ENCODE measurements around the gene WDR91.
"Not testable (repeated sequence)": the region's sequence is repeated elsewhere in the genome, so short reads cannot be mapped to it uniquely, and the experiment has no call there.

The WDR91 gene

DNA sequence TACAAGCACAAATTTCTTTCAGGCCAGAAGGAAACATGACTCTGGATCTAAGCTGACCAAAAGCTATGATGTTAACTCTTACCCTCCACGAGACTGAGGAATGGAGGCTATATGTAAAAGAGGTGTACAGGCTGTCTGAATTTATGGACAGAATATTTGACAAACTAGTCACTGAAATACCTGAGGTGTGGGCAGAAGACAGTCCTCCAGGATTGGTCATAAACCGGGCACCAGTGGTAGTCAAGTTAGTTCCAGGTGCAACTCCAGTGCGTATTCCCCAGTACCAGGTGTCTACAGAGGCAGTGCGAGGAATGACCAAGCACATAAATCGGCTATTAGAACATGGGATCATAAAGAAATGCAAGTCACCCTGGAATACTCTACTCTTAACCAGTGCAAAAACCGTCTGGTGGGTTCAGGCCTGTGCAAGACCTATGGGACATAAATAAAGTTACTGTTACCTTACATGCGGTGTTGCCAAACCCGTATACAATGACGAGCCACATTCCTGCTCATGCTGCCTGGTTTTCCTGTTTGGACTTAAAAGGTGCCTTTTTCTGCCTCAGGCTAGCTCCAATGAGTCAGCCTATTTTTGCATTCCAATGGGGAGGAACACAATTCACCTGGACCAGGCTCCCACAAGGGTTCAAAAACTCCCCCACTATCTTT is 34.2 kb downstream of the WDR91 start:
- no peak overlapping the region for H3K4me3 ChIP-seq (ENCODE audit: control insufficient read depth, low read depth, low read length)
- TF ChIP-seq, protein P1, sequence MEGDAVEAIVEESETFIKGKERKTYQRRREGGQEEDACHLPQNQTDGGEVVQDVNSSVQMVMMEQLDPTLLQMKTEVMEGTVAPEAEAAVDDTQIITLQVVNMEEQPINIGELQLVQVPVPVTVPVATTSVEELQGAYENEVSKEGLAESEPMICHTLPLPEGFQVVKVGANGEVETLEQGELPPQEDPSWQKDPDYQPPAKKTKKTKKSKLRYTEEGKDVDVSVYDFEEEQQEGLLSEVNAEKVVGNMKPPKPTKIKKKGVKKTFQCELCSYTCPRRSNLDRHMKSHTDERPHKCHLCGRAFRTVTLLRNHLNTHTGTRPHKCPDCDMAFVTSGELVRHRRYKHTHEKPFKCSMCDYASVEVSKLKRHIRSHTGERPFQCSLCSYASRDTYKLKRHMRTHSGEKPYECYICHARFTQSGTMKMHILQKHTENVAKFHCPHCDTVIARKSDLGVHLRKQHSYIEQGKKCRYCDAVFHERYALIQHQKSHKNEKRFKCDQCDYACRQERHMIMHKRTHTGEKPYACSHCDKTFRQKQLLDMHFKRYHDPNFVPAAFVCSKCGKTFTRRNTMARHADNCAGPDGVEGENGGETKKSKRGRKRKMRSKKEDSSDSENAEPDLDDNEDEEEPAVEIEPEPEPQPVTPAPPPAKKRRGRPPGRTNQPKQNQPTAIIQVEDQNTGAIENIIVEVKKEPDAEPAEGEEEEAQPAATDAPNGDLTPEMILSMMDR (conservative IDR thresholded peaks at IDR 0.05; ENCODE audit: control insufficient read depth, insufficient read depth, low read depth, low read length): no peak
- no peak for DNase-seq (ENCODE audit: low read depth)

DNA sequence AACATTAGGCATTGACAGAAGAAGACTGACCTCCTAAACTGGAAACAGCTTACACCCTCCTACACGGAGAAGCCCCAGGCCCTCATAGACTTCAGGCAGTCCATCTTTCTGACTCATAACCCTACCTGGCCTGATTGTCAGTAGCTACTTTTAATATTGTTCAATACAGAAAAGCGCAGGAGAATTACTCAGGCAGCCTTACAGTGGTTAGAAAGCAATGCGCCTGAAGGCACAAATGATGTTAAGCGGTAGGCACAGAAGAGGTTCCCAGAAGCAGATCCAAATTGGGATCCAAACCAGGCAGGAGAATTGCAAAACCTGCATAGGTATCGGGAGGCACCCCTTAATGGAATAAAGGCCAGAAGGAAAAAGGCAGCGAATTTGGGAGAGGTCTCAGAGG is 35.4 kb downstream of the WDR91 start:
- TF ChIP-seq, protein P1 (conservative IDR thresholded peaks at IDR 0.05; ENCODE audit: control insufficient read depth, insufficient read depth, low read depth, low read length): no peak
- DNase-seq (ENCODE audit: low read depth): no peak
- no peak overlapping the region for H3K4me3 ChIP-seq (ENCODE audit: control insufficient read depth, low read depth, low read length)

DNA sequence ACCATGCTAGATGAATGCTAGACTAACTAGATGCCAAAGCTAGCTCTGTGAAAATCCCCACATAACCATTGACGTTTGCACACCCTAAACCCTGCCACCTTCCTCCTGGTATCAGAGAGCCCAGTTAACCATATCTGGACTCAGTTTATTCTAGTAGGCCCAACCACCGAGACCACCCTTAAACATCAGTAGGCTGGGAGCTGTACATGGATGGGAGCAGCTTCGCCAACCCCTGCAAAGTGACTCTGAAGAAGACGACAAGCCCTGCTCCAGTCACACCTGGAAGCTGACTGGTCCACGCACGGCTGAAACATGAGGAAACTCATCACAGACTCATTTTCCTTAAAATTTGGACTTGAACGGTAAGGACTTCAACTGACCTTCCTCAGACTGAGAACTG is 36.4 kb downstream of the WDR91 start:
- DNase-seq (ENCODE audit: low read depth): no peak
- TF ChIP-seq, protein P1 (conservative IDR thresholded peaks at IDR 0.05; ENCODE audit: control insufficient read depth, insufficient read depth, low read depth, low read length): no peak

DNA sequence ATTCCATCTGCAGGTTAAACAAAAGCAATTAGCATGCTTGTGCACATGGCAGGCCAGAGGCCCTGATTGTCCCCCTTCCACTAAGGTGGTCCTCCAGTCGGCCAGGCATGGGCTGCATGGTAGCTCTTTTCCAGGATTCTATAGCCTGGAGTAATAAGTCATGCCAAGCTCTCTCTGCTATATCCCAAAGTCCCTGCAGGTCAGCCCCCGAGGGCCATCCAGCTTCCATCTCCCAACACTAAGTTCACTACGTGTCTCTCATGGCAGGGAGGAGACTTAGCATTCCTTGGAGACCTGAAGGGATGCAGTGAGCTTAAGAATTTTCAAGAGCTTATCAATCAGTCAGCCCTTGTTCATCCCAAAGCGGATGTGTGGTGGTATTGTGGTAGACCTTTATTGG is 37.4 kb downstream of the WDR91 start:
- not testable (repeated sequence) for DNase-seq (ENCODE audit: low read depth); H3K4me3 ChIP-seq (ENCODE audit: control insufficient read depth, low read depth, low read length)

More for the DNA sequence above, 36.4 kb downstream of the WDR91 start:
- no peak overlapping the region for H3K4me3 ChIP-seq (ENCODE audit: control insufficient read depth, low read depth, low read length)

DNA sequence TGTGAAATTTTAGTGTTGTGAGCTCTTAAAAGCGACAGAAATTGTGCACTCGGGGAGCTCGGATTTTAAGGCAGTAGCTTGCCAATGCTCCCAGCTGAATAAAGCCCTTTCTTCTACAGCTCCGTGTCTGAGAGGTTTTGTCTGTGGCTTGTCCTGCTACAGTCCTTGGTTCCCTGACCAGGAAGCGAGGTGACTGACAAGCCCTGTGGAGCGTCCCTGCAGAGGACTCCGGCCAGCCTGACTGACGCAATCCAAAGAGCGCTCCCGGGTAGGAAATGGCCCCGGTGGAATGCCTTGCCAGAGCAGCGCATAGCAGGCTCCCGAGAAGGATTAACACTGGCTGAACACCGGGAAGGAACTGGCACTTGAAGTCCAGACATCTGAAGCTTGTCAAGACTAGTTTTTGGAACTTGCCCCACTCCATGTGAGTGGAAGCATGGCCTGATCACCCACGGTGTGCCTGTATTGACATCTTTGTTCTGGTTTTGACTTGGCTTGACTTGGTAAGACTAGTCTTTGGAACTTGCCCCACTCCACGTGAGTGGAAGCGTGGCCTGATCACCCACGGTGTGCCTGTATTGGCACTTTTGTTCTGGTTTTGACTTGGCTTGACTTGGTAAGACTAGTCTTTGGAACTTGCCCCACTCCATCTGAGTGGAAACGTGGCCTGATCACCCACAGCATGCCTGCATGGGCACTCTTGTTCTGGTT is 39.6 kb downstream of the WDR91 start:
- H3K4me3 ChIP-seq (ENCODE audit: control insufficient read depth, low read depth, low read length): not testable (repeated sequence)

DNA sequence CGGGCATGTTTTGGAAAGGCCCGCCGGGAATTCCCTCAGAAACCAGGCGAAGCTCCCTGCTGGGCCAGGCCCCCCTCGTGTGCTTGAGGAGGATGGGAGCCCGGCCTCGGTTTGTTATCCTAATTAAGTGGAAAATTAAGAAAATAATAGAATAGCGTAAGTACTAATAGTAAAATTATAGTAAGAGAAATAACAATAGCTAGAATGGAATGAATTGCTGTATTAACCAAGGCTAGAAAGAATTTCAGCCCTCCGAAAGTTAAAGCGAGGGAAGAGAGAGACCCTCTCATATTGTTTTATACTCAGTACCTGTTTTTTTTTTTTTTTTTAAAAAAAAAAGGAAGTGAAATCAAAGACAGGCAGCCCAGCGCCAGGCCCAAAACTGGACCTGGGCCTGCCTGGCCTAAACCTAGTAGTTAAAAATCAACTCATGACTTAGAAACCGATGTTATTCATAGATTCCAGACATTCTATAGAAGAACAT is 40.3 kb downstream of the WDR91 start:
- H3K4me3 ChIP-seq (ENCODE audit: control insufficient read depth, low read depth, low read length): peak overlapping the region; percentile 75
- DNase-seq (ENCODE audit: low read depth): not testable (repeated sequence)

More for the DNA sequence above, 39.6 kb downstream of the WDR91 start:
- peak; percentile 39 for DNase-seq (ENCODE audit: low read depth)

DNA sequence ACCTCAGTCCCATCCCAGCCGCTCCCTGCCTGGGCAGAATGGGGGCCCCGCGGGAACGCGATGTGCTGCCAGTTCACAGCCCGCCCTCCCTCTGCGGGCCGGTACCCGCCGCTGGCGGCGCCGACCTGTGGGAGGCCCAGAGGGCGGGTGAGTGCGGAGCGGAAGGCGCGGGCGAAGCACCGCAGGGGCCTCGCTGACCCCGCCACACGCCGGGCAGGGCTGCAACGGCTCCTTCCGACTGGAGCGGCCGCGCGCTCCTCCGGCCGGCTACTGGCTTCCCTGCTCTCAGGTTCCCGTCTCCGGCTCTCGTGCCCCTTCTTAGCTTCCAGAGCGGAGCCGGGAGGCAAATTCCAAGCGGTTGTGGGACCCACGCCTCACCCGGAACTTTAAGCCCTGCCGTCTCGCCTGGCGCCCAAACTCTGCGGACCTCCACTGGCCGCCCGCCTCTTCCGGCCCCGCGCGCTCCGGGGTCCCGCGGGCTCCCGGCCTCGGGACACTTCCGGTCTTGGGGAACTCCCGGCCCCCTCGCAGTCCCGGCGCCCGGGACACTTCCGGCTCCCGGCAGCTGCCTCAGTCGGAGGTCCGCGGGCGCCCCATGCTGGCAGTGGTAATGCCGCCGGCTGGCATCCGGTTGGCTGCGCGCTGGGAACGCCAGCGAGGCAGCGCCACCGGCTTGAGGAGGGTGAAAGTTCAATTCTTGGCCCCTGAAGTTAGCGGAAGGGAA is 40.9 kb downstream of the WDR91 start, which contains the start of gene CYREN:
CYREN (minus strand) TSS at position 434 of the 724 bp plus-strand sequence. CDS start 1,785 bp downstream, outside the sequence.
- H3K4me3 ChIP-seq (ENCODE audit: control insufficient read depth, low read depth, low read length): peak within 1 kb of the TSS; percentile 75
- DNase-seq (ENCODE audit: low read depth): peak; percentile 89
- TF ChIP-seq, protein P1 (conservative IDR thresholded peaks at IDR 0.05; ENCODE audit: control insufficient read depth, insufficient read depth, low read depth, low read length): peak; percentile 33

DNA sequence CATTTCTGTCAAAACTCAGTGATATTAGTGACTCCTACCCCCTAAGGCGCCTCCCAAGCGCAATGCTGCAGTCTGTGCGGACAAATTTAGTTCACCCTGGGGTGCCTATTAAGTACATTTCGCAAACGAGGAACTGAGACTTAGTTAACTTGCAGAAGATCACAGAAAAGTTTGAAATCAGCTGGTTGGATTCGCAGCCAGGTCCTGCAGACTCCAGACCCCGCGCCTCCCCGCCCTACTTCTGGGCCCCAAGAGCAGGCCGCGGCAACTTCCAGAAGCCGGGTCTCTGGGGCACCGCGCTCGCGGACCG is 41.4 kb downstream of the WDR91 start:
- peak; percentile 35 for DNase-seq (ENCODE audit: low read depth)
- peak overlapping the region; percentile 75 for H3K4me3 ChIP-seq (ENCODE audit: control insufficient read depth, low read depth, low read length)
- TF ChIP-seq, protein P1 (conservative IDR thresholded peaks at IDR 0.05; ENCODE audit: control insufficient read depth, insufficient read depth, low read depth, low read length): no peak
